Fibroblast of the aortic adventitia (primary cell): ENCODE measurements around the gene KCTD12. TPM values are rescaled to one million over a fixed set of nuclear protein-coding genes. Genes with fewer than 3 reads are reported as not detected.
"Not testable (repeated sequence)": the region's sequence is repeated elsewhere in the genome, so short reads cannot be mapped to it uniquely, and the experiment has no call there.

Source experiments
- DNase-seq: peaks from one replicate; pipeline ENCODE4 v3.0.0-alpha.2; 2010; ENCODE audit warnings: low read depth
- H3K4me3 ChIP-seq: 2 replicates; pipeline ENCODE4 v1.5.1; 2011; ENCODE audit warnings: low read depth, mild to moderate bottlenecking, control low read depth, low read length, moderate library complexity
- CTCF ChIP-seq: IDR thresholded peaks from 2 replicates; pipeline ENCODE4 v1.5.1; 2011; ENCODE audit warnings: mild to moderate bottlenecking, low read length, control low read depth, inconsistent platforms; ENCODE audit not compliant: insufficient read depth
- total RNA-seq: library from RNA; depleted of rRNA; stranded (reverse); fragments of >200 nt; gene quantifications from 2 replicates; pipeline ENCODE4 v1.2.3, GENCODE V29; 2012; ENCODE audit warnings: low replicate concordance

Gene KCTD12
- total RNA-seq, 1 donor = 176 TPM

GRCh38 chr13:76927955-76928354 is 41.8 kb upstream of the KCTD12 start:
- no peak for DNase-seq
- no peak overlapping the region for H3K4me3 ChIP-seq
- no peak for TF ChIP-seq CTCF

GRCh38 chr13:76925115-76925514 is 38.9 kb upstream of the KCTD12 start:
- TF ChIP-seq CTCF = no peak
- no peak overlapping the region for H3K4me3 ChIP-seq
- DNase-seq = no peak

- H3K4me3 ChIP-seq = no peak overlapping the region
- peak; percentile 94 for DNase-seq
- TF ChIP-seq CTCF = no peak
Measured at GRCh38 chr13:76921516-76921915, 35.3 kb upstream of the KCTD12 start.

- peak; percentile 98 for DNase-seq
Measured at GRCh38 chr13:76917755-76918481, 31.7 kb upstream of the KCTD12 start.

GRCh38 chr13:76917095-76917494 is 30.9 kb upstream of the KCTD12 start:
- TF ChIP-seq CTCF = no peak
- DNase-seq = peak; percentile 92
- no peak overlapping the region for H3K4me3 ChIP-seq

More at GRCh38 chr13:76917755-76918481, 31.7 kb upstream of the KCTD12 start:
- H3K4me3 ChIP-seq = not testable (repeated sequence)

GRCh38 chr13:76913898-76914297 is 27.7 kb upstream of the KCTD12 start:
- no peak overlapping the region for H3K4me3 ChIP-seq
- TF ChIP-seq CTCF = no peak
- DNase-seq = no peak

GRCh38 chr13:76912476-76912875 is 26.3 kb upstream of the KCTD12 start:
- no peak overlapping the region for H3K4me3 ChIP-seq
- no peak for DNase-seq
- no peak for TF ChIP-seq CTCF
